Stimulated activated CD8-positive, alpha-beta memory T cell treated with anti-CD3 and anti-CD28 coated beads, Interleukin-4, amount 100 ng/mL, for 1 hour (primary cell): ENCODE measurements around the gene OR3A3.

Source experiments
- DNase-seq, 2 donors: peaks; one replicate each; pipeline ENCODE4 v3.0.0-alpha.2; 2020; ENCODE audit warnings: low read depth in 2 of 2, low spot score in 1 of 2

OR3A3 gene

DNA sequence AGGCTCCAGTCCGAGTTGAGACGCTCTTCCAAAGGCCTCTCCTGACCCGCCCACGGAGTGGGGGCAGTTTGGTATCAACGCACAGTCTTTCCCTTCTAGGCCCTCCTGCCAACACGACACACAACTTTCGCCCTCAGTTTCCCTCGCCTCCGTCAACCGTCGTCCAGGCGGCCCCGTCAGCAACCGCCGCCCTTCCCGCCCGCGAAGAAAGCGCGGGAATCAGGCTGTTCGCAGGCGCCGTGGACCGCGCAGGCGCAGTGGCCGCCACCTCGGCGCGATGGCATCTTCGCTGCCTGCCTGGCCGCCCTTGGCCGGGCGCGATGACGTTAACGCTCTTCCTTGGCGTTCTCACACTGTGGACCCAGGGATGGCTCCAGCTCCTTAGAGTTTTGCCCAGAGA lies 60.4 kb downstream of the OR3A3 start, which contains the start of gene SPATA22:
Gene SPATA22, minus strand, starts transcription at position 221 of the 400 bp plus-strand sequence. CDS start 2,494 bp downstream, outside the sequence.
- no peak for DNase-seq

DNA sequence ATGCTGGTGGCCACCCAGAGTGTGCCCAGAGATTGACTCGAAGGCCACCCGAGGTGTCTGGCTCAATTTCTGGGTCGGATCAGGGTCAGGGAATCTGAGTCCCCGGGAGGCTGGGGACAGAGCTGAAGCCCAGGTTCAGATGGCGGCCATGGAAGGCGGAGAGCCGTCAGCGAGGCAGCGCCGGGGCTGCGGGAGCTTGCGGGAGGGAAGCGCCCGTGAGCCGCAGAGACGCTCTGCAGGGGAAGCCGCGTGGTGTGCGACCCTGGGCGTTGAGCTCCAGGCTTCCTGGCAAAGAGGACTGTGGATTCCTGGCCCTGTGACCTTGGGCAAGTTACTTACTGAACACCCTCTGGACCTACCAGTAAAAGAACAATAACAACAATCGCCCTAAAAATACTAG lies 61.0 kb downstream of the OR3A3 start:
- no peak for DNase-seq
